NCI-H2196 treated with DMSO at 0.1 percent for 48 hours (cell line): ENCODE data around the gene ACKR1.

Source experiments
- DNase-seq: peaks from one replicate; lab custom pipeline; 2025; ENCODE audit not compliant: unreplicated experiment; lab: John Stamatoyannopoulos, UW

The ACKR1 gene, protein sequence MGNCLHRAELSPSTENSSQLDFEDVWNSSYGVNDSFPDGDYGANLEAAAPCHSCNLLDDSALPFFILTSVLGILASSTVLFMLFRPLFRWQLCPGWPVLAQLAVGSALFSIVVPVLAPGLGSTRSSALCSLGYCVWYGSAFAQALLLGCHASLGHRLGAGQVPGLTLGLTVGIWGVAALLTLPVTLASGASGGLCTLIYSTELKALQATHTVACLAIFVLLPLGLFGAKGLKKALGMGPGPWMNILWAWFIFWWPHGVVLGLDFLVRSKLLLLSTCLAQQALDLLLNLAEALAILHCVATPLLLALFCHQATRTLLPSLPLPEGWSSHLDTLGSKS

DNA sequence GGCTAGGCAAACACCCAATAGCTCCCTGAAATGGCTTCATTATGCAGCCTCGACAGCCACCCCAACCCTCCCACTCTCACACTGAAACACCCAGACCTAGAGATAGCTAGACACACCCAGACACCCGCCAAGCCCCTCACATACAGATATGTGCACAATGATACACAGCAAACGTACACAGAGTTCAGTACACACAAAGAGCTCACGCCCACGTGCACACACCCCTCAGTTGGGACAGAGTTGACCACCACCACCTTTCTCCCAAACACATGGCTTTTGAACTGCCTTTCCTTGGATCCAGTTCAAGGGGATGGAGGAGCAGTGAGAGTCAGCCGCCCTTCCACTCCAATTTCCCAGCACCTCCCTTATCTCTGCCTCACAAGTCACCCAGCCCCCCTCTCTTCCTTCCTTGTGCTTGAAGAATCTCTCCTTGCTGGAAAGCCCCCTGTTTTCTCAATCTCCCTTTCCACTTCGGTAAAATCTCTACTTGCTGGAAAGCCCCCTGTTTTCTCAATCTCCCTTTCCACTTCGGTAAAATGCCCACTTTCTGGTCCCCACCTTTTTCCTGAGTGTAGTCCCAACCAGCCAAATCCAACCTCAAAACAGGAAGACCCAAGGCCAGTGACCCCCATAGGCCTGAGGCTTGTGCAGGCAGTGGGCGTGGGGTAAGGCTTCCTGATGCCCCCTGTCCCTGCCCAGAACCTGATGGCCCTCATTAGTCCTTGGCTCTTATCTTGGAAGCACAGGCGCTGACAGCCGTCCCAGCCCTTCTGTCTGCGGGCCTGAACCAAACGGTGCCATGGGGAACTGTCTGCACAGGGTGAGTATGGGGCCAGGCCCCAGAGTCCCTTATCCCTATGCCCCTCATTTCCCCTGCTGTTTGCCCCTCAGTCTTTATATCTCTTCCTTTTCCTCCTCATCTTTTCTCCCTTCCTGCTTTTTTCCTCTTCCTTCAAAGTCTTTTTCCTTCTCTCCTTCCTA is at the start of gene ACKR1:
TSS of gene ACKR1 (plus strand) at position 715 of the 981 bp plus-strand sequence. CDS start at position 800, 85 bp downstream.
- no peak for DNase-seq

DNA sequence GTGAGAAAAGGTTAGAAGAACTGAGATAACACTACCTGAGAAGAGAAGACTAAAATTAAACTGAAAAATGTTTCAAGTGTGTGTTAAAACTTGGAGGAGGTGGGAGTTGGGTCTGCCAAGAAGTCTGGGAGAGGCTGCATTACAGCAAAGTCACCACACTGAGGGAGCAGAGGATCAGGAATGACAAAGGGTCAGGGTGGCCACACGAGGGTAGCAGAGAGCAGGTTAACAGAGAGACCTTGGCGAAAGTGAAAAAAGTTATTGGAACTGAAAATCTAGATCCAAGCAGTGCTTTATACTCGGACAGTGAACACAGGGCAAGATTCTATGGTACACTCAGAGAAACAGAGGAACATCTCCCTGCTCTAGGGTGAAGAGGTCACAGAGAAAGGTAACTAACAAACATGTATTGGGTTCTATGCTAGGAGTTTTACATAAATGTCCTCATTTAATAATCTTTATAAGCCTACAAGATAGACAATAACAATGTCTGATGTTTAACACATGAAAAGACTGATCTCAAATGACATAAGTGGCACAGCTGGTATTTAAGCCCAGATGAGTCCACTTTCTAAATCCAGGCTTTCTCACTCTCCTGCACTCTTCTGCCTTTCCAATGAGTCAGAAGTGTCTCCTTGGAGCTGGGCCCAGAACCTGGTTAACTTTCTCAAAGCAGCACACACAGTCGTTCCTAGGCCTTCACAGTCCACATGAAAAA is 43.5 kb upstream of the ACKR1 start:
- DNase-seq = peak; percentile 39

DNA sequence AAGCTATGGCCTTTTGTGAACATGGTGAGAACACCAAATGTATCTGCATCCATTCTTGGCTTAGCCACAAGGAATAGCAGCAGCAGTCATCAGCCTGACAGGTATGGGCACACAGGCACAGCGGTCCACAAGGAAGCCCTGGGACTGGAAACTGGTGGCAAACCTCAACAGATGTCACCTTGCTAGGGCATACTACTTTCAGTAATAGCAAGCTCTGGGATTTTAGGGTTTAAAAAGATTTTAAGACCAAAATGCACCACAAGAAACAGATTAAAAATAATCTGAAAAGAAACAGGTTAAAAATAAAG is 43.0 kb upstream of the ACKR1 start:
- DNase-seq = no peak

DNA sequence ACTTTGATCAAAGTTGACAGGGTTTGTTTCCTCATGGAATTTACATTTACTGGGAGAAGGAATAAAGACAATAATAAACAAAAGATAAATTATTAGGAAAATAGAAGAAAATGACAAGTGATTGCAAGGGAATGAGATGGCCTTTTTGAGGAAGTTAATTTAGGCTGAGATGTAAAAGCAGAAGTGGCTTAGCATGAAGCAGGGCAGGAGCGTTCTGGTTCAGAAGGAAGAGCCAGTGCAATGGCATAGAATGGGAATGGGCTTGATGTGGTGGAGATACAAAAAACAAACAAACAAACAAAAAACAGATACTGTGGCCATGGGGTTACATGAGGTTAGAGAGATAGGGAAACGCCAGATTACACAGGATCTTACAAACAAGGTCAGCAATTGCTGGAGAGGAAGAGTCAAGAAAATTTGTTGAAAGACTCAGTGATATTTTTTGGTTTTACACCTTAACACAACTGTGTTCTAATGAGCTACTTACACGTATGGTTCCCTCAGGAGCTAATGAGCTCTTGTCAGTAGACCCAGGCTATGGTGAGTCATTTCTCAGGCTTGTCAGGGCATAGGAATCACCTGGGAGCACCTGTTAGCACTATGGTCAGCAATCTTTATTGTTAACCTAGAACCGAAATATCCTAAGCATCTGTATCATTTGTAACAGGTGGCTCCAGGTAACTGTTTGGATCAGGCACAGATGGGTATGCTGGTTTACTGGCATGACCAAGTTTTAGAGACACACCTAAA is 42.0 kb upstream of the ACKR1 start:
- DNase-seq = no peak

DNA sequence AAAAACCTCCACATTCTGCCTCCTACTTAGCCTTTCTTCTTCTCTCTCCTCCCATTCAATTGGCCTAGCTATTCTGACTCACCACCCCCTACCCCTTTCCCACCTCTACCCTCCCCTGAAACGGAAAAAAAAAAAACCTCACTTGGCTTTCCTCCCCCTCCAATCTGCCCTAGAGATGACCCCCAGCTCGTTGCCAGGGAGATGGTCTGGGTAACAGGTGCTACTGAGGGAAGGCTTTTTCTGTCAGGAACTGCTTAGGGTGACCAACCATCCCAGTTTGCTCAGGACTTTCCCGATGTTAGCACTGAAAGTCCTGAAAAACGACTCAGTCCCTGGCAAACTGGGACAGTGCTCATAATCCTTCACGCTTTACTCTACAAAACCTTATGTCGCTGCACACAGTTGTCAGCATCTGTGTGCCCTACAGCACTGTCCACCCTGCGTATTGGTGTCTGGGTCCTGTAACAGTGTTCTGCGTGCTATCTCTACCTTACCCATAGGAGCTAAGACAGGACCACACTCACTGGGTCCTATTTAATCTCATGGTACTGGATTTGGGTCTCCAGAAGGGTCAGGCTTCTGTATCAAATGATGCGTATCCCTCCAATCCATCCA is 41.0 kb upstream of the ACKR1 start:
- no peak for DNase-seq

DNA sequence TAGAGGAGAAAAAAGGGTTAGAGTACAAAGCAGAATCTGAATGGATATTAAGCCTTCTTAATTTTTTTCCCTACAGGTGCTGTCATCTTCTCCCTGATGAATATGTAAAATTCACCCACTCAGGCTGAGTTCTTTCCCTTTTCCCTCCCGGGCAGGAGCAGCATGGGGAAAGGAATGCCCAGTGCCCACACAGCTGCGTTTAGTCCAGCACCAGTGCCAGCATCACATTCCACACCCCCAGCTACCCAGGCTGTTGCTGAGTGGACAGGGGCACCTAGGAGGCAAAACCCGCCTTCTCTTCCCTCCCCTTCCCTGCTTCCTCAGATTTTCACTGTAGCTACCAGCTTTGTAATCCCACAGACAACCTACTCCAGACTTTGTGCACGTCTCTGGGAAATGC is 36.6 kb upstream of the ACKR1 start:
- DNase-seq = no peak

DNA sequence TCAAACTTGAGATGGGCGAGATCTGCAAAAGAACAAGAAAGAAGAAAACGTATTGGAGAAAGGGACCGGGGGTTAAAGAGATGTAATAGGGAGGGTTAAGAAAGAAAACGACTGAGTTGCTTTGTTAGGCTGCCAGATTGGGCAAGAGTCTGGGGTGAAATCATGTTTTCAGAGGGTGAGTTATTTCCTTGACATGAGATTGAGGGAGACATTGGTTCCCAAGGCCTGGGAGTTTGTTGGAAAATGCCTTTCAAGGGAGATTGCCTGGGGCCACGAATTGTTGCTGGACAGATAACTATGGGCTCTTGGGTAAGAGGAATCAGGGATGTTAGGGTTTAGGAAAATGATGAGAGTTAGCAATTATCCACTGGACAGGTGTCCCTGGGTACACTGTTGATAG is 34.0 kb upstream of the ACKR1 start:
- no peak for DNase-seq

DNA sequence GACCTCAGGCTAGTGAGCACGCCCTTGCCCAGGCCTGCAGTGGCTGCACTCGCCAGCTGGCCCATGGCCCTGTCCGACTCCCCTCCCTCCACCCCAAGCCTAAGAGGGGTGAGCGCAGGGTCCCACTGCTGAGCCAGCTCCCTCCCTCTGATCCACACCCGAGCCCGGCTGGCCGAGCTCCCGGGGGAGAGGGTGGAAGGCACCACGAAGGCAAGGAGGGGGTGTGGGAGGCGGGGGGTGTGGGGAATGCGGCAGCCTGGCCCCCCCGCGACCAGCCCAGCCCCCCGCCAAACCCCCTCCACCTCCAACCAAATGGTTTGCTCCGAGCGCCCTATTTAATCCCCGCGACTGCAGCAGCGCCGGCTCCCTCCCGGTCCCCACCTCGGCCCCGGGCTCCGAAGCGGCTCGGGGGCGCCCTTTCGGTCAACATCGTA is 33.4 kb upstream of the ACKR1 start, which contains the start of gene CADM3:
TSS of gene CADM3 (plus strand) at position 362 of the 434 bp plus-strand sequence. CDS start 151 bp downstream, outside the sequence.
- no peak for DNase-seq

DNA sequence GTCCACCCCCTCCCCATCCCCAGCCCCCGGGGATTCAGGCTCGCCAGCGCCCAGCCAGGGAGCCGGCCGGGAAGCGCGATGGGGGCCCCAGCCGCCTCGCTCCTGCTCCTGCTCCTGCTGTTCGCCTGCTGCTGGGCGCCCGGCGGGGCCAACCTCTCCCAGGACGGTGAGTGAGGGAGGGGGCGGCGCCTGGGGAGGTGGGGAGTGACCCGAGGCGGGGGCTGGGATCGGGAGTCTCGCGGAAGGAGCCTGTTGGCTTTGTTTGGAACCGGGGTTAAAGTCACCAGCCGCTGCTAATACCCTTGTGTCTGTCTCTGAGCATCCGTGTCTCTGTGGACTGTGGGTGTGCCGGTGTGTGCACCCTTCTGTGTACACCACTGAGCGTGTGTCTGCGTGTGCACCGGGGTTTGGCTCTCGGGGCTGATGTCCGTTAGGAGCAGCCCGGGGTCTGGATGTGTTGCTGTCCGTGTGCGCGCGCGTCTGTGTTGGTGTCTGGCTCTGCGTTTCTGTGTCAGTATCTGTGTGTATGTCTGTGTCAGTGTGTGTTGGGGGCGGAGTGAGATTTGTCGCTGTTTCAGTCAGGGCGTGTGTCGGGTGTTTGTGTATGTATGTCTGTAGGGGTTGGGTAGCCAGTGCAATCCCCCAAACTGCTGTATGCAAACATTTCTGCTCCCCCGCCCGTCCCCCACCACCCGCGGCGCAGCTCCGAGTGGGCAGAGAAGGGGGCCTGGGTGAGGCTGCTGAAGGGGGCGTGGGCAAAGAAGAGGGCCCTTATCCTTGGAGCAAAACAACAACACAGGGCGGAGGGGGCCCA is 32.8 kb upstream of the ACKR1 start:
- no peak for DNase-seq

DNA sequence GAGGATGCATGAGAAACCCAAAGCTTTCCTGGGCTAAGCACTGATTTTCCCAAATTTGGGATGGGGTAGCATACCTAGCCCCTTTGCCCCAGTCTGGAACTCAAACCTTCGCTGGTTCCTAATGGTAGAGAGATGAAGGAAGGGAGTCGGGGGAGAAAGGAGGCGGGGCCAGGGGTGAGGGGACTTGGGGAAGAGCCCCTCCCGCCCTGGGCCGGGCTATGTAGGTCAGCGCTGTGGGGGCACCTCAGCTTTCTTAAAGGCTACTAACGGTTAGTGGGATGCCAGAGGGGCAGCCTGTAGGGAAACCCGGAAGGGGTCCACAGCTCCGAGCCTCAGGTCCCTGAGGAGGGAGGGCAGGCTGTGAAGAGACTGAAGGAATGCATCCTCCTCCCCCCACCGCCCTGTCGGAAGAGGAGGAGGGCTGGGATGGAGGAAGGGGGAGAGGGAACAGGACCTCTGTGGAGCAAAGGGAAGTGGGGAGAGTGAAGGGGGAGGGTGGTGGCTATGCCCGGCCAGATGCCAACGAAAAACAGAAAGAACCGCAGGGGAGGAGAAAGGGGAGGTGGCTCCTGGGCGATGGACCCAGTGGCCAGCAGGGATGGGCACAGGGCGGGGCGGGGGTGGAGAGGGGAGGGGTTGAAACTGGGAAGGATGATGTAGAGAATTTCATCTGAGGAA is 31.9 kb upstream of the ACKR1 start:
- no peak for DNase-seq

DNA sequence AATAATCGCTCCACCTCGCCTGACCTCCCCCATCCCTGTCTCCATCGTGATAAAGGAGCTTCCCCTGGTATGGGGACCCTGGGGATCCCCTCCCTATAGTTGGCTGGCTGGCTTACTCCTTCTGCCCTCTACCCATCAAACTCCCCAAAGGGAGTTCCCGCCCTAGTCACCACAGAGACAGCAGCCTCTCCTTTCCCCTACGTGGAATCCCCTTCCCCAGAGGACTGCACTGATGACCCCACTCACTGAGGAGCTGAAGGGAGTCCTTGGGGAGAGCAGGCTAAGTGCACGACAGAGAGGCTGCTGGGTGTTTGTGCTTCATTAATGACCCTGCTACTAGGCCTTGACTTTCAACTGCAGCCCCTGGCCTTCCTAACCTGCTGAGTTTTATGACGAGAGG is 31.4 kb upstream of the ACKR1 start:
- DNase-seq = no peak

DNA sequence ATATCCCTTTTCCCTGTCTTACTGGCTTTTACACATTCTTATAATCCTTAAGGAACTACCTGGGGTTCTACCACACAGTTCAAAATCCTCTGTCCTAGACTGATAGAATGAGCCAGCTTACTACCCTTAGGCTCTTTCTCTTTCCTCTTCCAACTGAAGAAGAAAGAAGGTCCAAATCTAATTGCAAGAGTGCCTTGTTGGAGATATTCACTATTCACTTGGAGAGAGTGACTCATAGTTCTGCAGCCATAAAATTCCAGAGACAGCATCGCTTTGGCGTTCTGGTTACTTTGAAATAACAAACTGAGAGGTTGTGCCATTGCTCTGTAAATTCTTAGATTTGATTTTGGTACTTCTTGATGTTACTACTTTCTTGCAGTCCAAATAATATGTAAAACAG is 29.1 kb upstream of the ACKR1 start:
- no peak for DNase-seq

DNA sequence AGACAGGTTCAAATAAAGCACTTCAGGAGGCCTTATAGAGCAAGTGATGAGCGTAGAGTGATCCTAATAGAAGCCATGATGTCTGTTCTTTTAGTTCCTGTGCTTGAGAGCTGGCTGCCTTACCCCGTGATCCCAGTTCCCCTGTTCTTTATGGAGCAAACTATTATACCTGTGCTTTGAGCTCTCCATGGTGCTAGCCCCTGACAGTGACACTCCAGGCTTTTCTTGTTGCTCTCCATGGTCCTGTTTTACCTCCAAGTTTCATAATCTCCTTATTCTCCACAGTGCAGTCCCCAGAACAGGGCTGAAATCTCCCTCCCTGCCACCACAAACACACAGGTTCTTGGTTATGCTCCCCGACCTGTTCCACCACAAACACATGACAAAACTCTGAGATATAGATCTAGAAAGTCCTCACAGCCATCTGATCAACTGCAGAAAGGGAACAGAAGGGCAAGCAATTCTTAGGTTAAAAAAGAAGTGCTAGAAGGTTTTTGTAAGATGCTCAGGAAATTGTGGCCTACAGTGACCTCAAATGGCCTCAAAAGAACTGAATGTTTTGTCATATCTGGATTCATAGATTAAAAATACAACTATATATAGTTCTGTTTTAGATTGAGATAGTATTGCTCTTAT is 27.3 kb upstream of the ACKR1 start:
- DNase-seq = no peak

DNA sequence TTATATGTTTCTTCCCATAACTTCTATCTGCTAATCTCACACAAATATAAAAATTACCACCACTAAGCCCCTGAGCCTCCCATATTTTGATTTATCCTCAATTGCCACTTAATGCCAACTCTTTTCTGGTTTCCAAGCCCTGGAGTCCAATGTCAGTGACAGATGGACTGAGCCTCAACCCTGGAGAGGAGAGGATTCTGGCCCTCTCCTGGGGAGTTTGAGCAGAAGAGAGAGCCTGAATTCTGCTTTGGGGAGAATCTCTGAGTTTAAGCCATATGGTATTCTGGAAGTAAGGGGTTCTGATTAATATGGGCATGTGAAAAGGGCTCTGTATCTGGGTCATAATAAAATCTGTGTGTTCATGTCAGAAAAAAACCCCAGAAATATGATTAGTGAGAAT is 24.8 kb upstream of the ACKR1 start:
- no peak for DNase-seq

DNA sequence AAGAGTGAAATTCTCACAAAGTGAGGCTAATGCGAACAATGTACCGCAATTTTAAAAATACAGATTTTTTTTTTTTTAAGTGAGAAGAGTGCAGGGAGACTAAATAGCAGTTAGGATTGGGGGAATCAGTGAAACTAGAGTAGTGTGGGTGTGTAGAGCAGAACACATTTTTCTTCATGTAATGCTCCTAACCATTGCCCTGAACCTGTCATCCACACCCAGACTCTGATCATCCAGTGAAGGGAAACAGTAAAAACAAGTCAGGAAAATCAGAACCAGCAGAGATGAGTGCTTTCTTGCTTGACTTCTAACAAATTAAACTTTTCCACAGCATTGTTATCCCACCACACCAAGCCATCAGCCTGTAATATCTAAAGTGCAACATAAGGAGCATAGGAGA is 24.2 kb upstream of the ACKR1 start:
- DNase-seq = no peak

DNA sequence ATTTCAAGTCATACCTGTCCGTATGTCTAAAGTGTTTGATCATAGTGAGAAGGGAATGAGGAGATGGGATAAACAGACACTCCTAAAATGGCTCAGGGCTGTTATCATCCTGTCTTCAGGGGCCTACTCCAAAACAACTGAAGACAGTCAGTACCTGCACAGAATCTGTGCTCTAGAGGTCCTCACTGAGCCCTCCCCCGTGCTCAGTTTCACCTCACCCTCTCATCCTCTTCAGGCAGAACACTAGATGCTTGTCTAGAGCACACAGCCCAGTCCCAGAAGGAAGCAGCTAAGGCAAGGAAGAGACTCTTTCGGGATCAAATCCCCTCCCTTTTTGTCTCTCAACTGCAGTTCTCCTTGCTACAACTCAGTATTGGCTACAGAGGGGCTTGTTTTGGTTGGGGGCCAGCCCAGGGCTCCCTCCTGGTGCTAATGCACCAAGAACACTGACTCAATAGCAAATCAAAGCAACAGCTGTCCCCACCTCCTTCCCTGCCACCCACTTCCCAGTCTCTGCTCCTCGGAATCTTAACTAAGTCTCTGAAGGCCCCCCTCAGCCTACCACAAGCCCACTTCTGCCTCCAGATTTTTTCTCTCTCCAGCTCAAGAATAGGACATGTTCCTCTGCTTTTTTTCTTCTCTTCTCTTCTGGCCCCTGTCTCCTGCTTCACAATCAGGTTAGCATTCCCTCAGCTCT is 23.2 kb upstream of the ACKR1 start:
- no peak for DNase-seq

DNA sequence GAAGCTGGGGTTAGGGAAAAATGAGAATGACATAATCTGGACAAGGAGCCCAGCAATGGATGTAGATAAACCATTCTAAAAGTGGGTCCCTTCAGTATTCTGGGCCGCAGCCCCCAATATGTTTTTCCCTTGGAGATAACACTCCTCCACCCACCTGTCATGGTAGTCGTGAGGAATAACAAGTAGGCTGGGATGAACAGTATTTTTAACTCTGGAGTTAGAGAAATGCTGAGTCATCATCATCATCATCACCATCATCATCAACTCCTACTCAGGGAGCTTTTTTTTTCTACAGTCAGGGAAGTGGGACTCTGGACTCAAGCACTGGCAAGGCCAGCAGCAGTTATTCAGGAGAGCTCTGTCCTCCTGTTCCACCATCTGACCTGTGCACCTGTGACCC is 20.5 kb upstream of the ACKR1 start:
- DNase-seq = no peak

DNA sequence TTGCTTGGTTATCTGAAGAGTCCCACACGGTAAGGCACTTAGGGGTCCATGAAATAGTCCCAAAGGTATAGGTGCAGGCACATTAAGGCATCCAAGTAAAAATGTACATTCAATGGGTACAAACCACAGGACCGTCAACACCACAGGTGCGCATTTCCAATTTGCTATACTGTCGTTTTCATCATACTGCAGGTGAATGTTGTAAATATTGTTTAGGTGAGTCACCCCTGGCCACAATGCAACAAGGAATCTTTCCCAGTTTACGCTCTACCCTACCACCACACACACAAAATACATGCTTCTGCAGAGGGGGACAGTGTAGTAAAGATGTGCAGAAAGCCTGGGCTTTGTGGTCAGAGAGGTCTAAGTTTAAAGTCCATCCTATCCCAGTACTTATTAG is 19.6 kb upstream of the ACKR1 start:
- DNase-seq = no peak
